Hepatic stellate cell (primary cell): ENCODE results near the gene AGAP2.

Source experiments
- DNase-seq: peaks from one replicate; pipeline ENCODE4 v3.0.0; 2011; ENCODE audit warnings: low spot score

Gene AGAP2

DNA sequence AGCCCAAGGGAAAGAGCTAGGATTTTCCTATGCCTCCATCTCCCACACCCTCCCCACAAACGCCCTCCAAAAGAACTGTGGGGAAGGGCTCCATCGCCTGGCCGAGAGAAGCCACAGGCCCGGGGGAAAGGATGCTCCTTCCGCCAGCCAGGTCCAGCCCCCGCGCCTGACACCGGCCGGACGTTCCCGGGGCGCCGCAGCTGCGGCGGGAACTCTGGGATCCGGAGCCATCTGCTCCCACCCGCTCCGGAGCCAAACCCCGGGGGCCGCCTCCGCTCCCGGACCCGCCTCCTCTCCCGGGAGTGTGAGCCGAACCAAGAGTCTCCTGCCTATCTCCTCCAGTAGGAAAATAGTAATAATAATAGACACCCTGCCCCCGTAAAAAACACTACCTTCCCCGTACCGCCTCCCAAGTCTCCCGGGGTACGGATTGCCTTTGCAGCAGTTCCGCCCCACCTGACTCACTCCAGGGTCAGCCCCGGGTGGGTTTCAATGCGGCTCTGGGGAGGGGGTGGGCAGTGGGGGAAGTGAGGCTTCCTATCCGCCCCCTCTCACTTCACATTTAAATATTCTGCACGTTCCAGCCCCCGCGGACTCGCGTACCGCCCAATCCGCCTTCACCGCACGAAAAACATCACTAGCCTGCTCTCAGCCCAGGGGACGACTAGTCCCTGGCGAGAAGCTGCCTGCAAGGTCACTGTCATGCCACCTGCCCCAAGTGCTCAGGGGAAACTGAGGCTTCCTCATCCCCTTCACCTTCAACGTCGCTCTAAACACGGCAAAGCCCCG lies 2.4 kb downstream of the AGAP2 start:
- peak; percentile 74 for DNase-seq

DNA sequence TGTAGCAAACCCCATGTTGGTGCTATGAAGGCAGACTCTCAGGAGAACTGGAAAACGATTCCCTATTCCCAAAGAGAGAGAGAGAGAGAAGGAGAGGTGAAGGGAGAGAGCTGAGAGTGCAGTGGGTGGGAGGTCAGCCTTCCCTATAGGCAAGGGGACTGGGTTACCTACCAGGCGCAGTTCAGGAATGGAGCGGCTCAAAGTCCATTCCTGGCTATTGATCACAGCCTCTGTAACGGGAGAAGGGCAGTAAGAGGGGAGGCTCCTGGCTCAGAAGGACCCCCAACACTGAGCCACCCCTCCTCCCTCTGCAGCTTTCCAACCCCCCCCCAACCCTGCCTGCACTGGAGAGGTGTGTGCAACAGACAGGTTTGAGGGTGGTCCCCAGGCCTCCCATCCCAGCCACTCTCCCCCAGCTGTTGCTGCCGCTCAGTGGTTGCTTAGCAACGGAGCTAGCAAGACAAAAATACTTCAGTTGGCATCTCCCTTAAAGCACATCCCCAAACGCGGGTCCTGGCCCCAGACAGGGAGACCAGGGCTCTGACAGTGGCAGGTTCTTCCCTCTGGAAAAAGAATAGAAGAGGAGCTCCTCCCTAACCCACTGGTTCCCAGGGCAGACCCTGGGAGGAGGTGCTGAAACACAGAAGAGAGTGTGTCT lies 3.2 kb downstream of the AGAP2 start:
- peak; percentile 53 for DNase-seq

DNA sequence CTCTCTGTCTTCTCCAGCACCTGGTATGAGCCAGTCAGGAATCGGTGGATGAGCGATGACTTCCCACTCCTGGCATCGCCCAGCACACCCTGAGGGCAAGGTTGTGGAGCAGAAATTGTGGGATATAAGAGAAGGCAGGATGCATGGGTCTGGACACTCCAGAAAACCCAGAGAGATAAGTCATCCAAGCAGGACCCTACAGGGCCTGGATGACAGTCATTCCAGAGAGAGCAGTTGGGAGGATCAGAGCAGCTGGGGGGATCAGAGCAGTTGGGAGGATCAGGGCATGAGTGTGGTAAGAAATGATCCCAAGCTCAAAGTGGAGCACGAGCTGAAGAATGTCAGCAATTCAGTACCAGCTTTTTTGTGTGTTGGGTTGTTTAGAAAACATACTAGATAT lies 4.0 kb downstream of the AGAP2 start:
- peak; percentile 55 for DNase-seq

DNA sequence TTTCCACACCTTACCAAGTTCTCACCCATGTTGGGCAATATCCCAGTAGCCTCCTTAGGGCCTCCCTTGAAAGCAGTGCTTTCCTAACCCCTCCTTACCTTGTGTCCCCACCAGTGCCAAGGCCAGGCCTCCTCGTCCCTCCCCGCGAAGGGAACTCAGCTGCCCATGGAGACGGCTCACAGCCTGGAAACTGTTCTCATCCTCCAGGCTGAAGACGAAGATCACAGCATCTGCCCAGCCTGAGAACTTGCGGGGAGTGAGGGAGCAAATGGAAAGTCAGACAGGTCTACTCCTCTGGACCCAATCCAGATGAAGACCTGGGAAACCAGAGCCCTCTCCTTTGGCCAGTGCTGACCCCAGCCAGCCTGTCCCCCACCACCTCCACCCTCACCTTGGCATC lies 4.6 kb downstream of the AGAP2 start:
- DNase-seq = no peak

DNA sequence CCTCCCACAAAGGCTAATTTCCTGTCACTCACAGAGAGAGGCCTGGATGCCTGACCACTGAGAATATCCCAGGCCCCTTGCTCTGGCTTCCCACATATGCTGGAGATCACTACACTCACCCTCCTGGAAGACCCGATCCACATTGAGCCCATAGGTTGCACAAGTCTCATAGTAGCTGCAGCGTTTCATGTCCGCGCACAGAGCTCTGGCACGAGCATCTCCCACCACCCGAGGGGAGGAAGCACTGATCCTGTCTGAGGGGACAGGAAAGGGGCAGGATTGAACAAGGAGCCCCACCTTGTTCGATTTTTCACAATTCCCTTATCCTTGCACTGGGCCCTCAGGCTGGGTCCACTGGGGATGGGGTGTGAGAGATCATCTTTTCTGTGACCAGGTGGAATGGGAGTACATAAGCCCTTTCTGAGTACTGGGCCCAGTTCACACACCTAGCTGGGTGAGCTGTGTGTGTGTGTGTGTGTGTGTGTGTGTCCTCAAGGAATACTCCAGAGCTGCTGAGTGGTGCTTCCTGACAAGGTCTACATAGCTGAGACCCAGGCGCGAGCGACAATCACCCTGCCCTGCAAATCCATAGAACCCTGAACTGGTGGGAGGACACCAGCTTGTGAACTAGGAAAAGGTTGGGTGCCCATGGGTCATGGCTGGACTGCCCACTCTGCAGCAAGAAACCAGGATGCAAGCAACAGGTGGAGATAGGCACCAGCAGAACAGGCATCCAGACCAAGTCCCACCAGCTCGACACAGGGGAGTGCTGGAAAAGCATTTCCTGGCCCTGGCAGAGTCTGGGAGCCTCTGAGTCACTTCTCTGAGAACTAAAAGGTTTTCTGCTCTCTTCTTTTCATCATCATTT lies 5.6 kb downstream of the AGAP2 start:
- DNase-seq = no peak

DNA sequence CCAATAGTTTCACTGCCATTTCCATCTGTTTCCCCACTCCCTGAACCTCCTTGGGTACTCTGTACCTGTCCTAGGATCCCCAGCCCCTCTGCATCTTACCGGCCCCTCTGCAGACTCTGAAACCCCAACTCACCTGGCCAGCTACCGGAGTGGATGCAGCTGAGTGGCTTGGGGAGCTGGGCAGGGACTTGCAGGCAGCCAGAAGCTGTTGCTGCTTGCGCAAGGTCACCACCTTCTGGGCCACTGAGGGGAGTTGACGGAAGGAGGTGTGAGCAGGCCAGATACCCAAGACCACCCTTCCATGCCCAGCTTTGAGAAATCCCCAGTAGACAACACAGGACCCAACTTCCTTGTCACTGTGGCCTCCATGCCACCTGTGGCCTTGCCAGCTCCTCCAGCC lies 6.3 kb downstream of the AGAP2 start:
- DNase-seq = no peak

DNA sequence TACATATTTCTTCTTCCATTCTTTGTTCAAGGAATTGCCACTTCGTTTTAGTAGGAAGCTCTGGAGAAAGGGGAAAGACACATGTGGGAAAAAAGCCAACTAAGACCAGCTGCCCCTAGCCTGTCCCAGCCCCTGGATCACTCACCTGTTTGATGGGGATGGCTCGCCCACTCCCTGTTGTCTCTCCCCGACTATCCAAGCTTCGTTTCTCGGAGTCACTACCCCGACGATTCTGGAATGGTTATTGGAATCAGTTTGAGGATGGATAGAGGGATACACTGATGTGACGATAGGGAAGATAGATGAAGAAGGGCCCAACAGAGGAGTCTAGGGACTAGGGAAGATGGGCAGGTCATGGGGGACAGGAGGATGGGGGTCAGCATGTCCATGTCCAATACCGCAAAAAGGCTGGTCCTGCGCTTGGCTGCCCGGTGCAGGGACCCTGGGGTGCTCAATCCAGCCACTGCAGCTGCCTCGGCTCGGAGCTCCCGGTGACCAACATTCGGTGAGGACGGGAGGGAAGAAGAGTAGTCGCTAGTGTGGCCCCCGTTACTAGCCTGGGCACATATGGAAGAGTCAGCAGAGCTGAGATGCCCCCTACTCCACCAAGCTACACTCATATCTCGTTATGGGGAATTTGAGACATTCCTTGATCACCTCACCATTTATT lies 7.0 kb downstream of the AGAP2 start:
- no peak for DNase-seq

- no peak for DNase-seq
Observed at GRCh38 chr12:57730336-57731067, 8.0 kb downstream of the AGAP2 start.

GRCh38 chr12:57729321-57729844 lies 9.2 kb downstream of the AGAP2 start:
- no peak for DNase-seq

DNA sequence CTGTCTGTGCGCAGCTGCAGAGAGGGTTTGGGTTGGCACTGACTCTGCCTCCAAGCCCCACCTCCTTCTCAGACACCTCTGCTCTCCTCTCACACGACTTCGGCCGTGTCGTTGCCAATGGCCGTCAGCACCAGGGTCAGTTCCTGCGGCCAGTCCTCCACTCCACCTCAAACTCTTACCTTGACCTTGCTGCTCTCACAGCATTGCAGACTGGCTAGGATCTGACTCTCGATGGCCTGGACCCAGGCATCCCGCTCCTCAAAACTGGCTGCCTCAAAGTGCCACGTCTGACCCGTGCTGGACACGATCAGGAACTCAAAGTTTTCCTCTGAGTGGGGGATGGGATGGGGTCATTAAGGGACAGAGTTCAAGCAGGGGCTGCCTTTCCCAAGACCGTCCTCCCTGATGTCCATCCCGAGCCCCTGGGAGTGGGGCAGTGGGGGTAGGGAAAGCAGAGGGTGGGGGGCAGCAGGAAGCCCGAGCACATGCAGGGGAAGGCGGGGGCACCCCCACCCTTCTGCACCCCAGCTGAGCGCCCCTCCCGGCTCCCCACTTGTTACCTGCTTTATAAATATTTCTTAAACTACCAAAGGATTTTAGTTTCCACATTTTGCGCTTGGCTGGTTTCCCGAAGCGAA lies 10.7 kb downstream of the AGAP2 start:
- DNase-seq = no peak

DNA sequence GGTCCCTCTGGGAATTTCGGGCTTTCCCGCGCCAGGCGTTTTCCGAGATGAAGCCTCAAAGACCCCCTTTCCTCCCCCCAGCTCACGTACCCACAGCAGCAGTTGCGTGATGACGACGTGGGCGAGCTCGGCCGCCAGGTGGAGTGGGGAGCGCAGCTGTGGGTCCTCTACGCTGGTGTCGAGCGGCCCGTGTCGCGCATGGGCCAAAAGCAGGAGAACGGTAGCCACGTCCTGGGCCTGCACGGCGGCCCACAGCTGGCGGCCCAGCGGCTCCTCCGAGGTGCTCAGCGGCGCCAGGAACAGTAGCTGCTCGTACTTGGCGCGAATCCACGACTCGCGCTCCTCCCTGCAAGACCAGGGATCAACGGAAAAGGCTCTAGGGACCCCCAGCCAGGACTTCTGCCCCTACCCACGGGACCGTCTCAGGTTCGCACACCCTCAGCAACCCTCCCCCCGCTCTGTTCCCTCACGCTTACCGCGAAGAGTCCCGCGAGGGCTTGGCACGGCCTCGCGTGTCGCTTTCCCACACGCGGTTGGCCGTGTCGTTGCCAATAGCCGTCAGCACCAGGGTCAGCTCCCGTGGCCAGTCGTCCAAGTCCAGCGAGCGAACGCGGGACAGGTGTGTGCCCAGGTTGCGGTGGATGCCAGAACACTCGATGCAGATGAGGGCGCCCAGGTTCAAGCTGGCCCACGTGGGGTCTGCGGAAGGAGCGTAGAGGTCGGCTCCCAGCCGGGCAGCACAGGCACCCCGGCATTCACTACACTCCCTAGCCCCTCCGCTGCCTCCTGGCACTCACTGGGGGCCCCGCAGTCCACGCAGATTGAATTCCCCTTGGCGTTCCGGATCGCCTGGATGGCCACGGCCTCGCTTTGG lies 11.4 kb downstream of the AGAP2 start:
- no peak for DNase-seq

GRCh38 chr12:57726151-57726883 lies 12.2 kb downstream of the AGAP2 start:
- DNase-seq = peak; percentile 97

- no peak for DNase-seq
Observed at GRCh38 chr12:57725851-57726150, 12.7 kb downstream of the AGAP2 start.

DNA sequence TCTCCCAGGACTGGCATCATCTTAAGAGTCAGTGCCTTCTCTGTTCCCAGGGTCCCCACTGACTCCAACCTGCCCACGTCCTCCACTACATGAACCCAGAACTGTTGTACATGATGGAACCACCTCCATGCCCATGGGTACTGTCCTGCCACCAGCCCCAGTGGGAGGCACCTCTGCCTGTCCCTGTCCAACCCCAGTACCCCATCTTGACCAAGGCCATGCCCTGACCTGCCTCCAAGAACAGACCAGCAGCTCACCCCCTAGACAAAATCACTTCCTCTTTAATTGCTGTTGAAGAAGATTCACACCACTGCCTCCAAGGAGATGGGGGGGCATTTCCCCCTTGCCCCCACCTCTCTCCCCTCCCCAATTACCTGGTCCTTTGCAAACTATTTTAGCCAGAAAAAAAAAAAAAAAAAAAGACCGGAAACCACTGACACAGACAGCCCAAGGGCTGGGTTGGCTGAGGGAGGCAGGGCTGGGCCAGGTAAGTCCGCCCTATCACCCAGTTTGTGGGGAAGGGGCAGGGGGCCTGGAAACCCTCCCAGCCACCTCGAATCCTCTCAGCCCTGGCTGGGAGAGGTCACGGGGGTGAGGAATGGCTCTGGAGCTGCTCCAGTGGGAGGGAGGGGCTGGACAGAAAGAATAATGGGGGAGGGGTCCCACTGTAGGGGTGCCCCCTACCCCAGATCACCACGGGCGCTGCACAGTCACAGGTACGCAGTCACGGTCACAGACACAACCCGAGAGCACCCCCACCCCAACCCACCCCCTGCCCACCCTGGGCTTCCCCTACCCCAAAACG lies 13.4 kb downstream of the AGAP2 start:
- no peak for DNase-seq

GRCh38 chr12:57724003-57724935 lies 14.3 kb downstream of the AGAP2 start:
- no peak for DNase-seq

DNA sequence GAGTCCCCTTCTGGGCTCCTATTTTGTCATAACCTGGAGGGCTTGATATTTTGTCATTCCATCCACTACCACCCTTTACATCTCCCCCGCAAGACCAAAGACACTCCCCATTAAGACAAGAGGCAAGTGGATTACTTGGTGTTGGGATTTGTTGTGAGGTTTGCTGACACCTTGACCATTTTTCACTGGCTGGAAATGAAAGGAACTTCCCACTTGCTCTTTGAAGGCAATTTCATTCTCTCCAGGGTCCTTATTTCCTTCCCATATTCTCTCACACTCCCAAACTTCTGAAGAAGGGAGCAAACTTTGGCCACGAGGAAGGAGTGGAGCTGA lies 14.9 kb downstream of the AGAP2 start:
- DNase-seq = no peak
